Thyroid gland (tissue), 4 donors: Measurements from ENCODE around the gene PER3.

Experiments
- POLR2A ChIP-seq, 2 donors: fragments of 450-650 bp; IDR thresholded peaks; one replicate each; pipeline ENCODE4 v1.6.1; 2017; ENCODE audit warnings: antibody characterized with exemption in 2 of 2, mild to moderate bottlenecking in 2 of 2, moderate library complexity in 1 of 2
- TF ChIP-seq, protein P1 (sequence below), 6 experiments: fragments of 200-600 bp in 3 of 6; fragments of 450-650 bp in 3 of 6; sonication (generic) in 3 of 6; IDR thresholded peaks; one replicate each; pipeline ENCODE4 v1.5.1; 2016 to 2019; ENCODE audit warnings: antibody characterized with exemption in 6 of 6, mild to moderate bottlenecking in 2 of 6, inconsistent platforms in 1 of 6, moderate library complexity in 1 of 6

DNA sequence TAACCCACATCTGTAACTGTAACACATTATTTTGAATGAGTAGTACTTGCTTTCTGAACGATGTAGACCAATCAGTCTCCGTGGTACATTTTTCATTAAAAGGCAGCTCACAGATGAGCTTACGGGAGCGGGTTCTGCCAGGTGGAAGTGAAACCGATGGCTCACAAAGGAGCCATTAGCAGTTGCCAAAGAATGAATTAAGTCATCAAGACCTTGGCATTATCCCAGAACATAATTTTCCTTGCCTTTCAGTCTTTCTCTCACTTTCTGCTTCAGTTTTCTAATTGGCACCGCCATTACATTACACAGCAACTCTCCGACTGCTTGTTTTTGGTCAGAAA is 102.3 kb downstream of the PER3 start:
- TF ChIP-seq, protein P1, sequence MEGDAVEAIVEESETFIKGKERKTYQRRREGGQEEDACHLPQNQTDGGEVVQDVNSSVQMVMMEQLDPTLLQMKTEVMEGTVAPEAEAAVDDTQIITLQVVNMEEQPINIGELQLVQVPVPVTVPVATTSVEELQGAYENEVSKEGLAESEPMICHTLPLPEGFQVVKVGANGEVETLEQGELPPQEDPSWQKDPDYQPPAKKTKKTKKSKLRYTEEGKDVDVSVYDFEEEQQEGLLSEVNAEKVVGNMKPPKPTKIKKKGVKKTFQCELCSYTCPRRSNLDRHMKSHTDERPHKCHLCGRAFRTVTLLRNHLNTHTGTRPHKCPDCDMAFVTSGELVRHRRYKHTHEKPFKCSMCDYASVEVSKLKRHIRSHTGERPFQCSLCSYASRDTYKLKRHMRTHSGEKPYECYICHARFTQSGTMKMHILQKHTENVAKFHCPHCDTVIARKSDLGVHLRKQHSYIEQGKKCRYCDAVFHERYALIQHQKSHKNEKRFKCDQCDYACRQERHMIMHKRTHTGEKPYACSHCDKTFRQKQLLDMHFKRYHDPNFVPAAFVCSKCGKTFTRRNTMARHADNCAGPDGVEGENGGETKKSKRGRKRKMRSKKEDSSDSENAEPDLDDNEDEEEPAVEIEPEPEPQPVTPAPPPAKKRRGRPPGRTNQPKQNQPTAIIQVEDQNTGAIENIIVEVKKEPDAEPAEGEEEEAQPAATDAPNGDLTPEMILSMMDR (IDR thresholded peaks at IDR 0.05): no peak
- TF ChIP-seq POLR2A (IDR thresholded peaks at IDR 0.05): no peak
